ENCODE measurements around the gene POLE2.
A peak's percentile ranks its signal among the peaks of the same experiment; 100 is the strongest.
"Not testable (repeated sequence)": the region's sequence is repeated elsewhere in the genome, so short reads cannot be mapped to it uniquely, and the experiment has no call there.

The POLE2 gene

DNA sequence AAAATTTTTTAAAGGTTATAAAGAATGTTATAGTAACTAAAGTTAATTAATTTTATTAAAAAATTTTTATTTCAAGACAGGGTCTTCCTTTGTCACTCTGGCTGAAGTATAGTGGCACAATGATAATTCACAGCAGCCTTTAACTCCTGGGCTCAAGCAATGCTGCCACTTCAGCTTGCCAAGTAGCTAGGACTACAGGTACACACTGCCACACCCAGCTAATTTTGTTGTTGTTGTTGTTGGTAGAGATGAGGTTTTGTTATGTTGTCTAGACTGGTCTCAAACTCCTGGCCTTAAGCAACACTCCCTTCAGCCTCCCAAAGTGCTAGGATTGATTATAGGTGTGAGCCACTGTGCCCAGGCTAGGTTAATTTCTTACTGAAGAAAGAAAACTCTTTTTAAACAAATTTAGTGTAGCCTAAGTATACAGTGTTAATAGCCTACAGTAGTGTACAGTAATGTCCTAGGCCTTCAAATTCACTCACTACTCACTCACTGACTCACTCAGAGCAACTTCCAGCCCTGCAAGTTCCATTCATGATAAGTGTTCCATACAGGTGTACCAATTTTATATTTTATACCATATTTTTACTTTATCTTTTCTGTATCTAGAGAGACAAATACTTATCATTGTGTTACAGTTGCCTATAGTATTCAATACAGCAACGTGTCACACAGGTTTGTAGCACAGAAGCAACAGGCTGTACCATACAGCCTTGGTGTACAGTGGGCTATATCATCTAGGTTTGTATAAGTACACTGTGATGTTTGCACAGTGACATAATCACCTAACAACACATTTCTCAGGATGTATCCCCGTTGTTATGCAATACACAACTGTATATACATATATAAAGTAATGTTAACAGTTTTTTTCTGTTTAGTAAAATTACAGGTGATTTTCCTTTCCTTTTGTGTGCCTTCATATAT lies 28.2 kb downstream of the POLE2 start:
- DNase-seq (ENCODE audit: low read depth), result no peak

DNA sequence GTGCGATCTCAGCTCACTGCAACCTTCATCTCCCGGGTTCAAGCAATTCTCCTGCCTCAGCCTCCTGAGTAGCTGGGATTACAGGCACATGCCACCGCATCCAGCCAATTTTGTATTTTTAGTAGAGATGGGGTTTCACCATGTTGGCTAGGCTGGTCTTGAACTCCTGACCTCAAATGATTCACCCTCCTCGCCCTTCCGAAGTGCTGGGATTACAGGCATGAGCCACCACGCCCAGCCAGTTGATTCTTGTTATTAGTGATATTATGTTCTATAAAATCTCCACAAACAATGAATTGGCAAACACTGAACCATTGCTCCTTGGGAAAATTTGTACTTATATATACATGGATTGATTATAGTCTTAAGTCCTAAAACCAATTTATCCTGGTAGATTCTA lies 30.5 kb downstream of the POLE2 start:
- DNase-seq (ENCODE audit: low read depth), result not testable (repeated sequence)

DNA sequence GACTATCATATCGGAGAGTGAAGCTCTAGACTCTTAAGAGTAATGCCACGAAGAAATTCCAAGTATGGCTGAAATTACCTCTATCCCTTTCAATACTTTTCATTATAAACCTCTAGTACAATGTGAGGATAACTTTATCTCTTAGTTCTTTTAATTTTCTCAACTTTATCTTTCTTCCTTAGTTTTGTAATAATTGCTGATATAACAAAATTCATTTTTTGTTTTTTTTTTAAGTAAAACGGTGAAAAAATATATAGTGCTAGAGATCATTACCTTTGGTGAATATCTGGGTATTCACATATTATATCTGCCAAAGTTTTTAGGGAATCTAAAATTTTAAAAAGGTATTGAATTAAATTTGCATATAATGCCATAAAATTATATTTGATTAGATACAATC lies 33.5 kb downstream of the POLE2 start:
- DNase-seq (ENCODE audit: low read depth), result no peak

DNA sequence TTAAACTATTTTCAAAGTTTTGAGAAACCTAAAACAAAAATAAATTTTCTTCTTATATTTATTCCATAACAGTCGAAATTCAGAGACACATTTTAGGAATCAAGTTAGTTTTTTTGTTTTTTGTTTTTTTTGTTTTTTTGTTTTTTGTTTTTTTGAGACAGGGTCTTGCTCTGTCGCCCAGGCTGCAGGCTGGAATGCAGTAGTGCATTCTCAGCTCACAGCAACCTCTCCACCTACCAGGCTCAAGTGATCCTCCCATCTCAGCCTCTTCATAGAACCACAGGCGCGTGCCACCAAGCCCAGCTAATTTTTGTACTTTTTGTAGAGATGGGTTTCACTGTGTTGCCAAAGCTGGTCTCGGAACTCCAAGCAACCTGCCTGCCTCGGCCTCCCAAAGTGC lies 34.5 kb downstream of the POLE2 start:
- DNase-seq (ENCODE audit: low read depth), result no peak

DNA sequence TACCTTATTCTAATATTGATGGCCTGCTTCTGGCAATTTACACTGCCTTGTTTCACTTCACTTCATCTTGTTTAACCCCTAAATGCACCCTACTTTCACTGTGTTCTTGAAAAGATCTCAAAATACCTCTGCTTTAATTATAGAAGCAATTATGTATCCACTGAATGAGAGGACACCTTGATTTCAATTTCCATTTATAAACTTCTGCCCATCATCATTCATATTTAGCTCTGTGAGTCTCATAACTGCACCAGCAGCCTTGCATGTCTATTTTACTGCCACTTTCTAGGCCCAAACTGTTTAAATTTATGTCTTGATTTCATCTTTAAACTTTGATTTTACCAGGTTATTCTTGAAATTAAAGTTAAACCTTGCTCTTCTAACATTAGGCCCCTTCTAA lies 45.9 kb downstream of the POLE2 start:
- DNase-seq (ENCODE audit: low read depth), result no peak

DNA sequence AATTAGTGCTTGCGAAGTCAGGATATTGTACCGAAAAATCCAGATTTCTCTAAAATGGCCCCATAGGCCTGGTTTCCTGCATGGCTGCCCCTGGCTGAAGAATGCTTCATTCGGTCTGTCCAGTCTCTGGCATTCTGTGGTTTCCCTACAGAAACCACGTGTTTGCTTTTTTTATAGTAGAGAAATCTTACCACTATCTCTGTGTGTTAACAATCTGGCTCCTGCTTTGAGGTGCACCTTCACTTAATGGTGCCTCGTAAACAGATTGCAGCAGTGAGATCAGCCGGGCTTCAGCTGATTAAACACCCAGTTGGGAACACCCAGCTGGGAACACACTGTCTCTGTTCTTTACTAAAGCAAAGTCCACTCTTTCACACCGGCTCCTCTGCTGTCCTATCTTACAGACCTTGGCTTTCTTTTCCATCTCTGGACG lies 46.3 kb downstream of the POLE2 start:
- no peak for DNase-seq (ENCODE audit: low read depth)

DNA sequence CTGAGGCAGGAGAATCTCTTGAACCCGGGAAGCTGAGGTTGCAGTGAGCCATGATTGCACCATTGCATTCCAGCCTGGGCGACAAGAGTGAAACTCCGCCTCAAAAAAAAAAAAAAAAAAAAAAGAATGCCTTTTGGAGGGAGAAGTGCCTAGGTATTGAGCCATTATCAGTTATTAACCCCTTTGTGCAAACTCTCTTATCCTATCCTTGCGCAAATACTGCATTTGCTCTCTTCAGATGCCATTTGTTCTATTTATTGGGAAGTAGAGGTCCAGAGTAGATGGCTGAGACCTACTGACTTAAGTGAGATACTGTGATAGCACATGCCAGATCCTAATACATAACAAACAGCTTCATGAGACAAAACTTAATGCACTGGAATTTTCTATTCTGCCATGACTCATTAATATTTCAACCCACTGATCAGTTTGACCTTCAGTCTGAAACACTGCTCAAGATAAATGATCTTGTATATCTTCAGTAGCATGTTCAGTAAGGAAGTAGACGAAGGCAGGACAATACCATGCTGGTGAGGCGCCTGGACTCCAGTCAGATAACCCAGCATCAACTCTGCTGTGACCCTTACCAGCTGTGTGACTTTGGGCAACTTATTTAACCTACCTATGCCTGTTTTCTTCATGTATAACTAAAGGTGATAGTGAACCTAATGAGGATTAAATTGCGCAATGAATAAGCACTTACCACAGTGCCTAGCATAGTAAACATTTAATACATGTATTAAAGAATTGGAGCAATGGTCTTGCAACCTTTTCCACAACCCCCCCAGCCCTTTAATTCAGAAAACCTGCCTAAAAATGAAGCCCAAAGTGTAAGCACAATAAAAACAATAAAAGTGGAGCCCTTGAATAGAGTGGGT lies 47.2 kb downstream of the POLE2 start:
- no peak for DNase-seq (ENCODE audit: low read depth)

DNA sequence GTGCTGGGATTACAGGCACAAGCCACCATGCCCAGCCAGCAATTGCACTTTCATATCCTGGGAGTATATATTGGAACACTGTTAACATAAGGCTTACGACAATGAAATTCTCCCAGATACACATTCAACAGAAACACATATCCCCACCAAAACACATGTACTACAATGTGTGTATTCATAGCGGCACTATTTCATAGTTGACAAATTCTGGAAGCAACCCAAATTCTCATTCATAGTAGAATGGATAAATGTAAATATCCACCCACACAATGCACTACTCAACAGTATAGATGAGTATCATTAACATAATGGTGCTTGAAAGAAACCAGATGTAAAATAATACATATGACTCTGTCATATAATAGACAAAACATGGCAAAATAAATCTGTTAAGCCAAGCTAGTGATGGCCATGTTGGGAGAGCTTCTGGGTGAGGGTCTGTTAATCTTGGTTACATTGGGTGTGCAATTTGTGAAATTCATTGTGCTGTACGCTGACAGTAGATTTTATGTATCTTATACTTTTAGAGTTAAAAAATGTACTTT lies 50.4 kb downstream of the POLE2 start:
- no peak for DNase-seq (ENCODE audit: low read depth)

DNA sequence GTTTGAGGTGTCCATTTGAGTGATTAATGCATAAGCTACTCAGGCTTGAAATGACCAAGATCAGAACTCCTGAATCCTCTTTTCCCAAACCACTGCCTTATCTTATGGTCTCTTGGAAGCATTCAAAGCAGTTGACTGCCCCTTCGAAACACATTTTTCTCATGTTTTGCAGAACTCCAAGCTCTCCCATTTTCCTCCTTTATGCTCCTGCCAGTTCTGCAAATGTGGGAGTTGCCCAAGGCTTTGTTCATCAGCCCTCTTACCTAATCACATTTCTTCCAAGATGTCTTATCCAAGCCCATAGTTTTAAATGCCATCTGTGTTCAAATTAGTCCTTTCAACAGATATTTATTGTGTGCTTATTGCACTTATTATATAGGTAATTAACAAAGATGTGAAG lies 51.1 kb downstream of the POLE2 start:
- DNase-seq (ENCODE audit: low read depth), result no peak

DNA sequence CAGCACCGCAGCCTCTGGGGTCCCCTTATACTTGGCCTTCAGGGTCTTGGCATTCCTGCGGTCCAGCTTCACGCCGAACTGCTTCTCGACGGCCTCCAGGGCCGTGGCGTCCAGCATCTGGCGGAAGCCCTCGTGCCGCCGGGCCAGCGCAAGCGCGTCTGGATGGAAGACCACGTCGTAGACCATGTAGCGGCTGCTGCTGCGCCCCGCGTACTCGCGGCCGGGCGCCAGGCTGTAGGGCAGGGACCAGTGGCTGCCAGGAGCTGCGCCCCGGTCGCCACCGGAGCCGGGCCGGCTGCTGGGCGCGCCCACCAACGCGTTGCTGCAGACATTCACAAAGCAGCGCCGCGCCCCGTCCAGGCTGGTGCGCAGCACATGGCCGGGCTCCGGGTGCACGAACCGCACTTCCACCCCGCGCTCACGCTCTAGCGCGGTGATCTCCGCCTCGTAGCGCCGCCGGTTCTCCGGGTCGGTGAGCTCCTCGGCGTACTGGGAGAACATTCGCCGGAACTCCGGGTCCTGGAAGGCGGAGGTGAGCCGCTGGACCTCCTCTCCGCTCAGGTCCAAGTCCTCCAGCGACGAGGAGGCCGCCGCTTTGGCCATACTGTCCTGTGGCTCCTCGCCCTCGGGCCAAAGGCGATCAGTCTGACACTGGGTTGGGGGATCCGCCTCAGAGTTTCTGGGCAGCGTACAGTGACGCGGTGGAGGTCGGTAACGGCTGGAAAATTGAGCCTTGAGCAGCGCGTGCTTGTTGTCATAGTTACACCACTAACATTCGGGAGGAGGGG lies 53.3 kb downstream of the POLE2 start, which contains the start of gene DNAAF2:
TSS of gene DNAAF2 (minus strand) at position 698 of the 788 bp plus-strand sequence. CDS start at position 603, 95 bp downstream.
- peak; percentile 64 for DNase-seq (ENCODE audit: low read depth)

DNA sequence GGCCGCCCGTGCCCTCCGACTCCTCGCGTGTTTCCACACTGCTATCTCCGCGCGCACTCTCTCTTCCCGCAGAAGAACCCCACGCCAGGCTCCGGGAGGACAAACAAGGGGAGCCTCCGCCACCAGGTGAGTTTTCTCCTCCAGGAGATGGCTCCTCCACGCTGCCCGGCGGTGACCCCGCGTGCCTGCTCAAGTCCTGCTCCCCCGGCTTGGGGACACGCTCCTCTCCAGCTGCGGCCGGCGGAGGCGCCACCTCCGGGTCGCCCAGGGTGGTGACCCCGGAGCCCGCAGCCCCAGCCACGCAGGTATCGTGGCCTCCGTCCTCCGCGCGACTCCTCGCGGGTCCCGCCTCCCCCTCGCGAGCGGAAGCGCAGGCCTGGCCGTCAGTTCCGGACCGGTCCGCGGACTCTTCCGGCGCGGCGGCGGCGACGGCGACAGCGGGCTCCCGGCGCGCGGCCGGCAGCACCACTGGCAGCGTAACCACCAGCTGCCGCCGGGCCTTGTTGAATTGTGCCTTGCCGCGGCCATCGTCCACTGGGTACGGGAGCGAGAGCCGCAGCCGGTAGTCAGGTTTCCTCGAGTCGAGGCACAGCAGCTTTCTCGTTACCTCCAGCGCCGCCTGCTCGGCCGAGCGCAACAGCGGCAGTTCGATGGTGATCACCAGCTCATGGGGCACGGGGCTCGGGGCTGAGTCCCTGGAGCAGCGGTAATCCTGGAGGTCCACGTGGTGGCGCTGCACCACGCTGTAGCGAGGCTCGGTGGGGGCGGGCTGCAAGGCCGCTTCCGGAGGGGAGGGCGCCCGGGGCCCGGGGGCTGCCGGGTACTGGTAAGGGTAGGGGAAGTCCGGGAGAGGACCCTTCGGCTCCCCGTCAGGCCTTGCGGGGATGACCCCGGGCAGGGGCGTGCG lies 54.1 kb downstream of the POLE2 start:
- peak; percentile 80 for DNase-seq (ENCODE audit: low read depth)

DNA sequence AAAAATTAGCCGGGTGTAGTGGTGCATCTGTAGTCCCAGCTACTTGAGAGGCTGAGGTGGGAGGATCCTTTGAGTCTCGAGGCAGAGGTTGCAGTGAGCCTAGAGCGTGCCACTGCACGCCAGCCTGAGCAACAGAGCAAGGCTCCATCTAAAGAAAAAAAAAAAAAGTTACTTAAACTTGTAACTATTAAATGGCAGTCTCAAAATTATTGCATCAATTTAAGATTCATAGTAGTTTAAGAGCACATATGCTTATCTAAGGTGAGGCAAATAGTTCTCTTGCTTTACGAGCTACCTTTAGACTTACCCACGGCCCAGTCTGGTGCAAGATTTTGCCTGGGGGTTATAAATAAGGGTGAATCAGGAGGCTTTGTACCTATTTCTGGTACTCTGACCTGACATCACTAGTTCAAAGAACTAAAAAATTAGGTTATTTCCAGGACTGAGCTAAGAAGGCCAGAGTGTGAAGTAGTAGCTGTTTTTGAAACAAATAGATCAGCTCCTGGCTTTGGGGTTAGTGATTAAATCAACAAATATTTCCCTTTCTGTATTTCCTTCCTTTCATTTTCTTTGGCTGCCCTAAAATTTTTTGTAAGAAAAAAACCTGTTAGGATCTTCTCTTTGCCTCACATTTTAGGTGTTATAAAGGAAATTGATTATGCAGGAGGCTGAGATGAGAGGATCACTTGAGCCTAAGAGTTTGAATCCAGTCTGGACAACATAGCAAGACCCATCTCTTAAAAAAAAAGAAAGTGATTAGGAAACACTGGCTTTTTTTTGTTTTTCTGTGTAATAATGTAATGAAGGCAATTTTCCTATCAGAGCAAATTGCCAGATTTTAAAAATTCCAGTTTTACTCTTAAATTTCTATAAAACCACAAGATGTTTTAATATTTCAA lies 63.8 kb downstream of the POLE2 start:
- DNase-seq (ENCODE audit: low read depth), result no peak

DNA sequence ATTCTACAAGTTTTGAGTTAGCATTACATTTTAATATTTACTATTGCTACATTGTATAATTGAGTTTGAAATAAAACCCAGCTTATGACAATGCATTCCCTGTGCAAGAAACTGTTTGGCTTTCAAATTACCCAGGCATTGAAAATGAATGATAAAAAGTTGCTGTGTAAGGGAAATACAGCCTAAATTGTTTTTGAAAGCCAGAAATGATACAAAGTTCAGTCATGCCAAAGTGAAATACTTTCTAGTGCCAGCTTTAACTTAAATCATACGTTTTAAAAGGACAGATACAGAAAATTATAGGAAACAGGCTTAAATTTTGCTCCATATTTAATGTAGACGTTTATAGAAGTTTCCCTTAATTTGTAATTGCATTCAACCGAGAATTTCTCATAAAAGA lies 64.6 kb downstream of the POLE2 start:
- no peak for DNase-seq (ENCODE audit: low read depth)

DNA sequence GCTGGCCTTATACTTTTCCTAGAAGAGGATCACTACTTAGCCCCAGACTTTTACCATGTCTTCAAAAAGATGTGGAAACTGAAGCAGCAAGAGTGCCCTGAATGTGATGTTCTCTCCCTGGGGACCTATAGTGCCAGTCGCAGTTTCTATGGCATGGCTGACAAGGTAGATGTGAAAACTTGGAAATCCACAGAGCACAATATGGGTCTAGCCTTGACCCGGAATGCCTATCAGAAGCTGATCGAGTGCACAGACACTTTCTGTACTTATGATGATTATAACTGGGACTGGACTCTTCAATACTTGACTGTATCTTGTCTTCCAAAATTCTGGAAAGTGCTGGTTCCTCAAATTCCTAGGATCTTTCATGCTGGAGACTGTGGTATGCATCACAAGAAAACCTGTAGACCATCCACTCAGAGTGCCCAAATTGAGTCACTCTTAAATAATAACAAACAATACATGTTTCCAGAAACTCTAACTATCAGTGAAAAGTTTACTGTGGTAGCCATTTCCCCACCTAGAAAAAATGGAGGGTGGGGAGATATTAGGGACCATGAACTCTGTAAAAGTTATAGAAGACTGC lies 65.9 kb downstream of the POLE2 start:
- no peak for DNase-seq (ENCODE audit: low read depth)

DNA sequence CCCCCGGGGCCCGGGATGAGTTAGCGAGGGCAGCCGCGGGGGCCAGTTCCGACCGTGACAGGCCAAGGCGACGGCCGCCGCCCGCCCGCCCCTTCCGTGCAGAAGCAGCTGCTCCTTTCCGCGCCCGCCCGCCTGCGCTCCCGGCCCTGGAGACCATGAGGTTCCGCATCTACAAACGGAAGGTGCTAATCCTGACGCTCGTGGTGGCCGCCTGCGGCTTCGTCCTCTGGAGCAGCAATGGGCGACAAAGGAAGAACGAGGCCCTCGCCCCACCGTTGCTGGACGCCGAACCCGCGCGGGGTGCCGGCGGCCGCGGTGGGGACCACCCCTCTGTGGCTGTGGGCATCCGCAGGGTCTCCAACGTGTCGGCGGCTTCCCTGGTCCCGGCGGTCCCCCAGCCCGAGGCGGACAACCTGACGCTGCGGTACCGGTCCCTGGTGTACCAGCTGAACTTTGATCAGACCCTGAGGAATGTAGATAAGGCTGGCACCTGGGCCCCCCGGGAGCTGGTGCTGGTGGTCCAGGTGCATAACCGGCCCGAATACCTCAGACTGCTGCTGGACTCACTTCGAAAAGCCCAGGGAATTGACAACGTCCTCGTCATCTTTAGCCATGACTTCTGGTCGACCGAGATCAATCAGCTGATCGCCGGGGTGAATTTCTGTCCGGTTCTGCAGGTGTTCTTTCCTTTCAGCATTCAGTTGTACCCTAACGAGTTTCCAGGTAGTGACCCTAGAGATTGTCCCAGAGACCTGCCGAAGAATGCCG lies 66.7 kb downstream of the POLE2 start:
- no peak for DNase-seq (ENCODE audit: low read depth)

DNA sequence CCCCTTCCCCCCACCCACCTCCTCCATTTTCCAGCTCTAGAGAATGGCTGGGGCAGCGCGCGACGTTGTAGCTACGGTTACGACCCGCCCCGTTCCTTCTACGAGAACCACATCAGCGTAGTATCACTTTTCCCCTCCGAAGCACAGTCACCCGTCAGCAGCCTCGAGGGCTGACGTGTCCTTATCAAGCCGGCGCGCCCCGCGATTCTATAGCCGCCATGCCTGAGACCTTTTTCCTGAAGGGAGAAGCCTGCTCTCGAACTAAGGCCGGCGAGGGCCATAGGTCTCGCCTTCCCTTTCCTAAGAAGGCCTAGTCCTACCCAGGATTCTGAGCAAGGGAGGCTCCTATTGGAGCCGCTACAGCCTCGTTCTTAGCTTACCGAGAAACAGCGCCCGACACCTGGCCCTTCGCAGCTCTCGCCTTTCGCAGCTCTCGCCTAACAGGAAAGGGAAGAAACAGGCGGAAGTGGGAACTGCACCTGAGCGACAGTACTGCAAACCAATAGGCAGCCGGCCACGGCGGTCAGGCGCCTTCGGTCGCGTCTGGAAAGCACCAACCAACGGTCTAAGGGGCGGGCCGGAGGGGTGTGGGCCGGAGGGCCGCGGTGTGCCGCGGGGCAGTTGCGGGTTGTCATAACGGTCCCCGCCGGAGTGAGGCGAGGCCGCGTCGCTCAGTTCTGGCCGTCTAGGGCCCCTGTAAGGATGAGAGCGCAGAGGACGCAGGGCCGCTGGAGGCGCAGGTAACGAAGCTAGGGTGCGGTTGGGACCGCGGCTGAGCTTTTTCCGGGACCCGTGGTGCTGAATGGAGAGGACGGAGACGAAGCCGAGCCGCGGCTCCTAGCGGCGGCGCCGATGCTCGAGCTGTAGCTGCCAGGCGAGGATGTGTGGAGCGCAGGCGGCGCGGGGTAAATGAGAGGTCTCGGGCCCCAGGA lies 67.6 kb downstream of the POLE2 start, which contains the start of the genes MGAT2 and RPL36AL:
TSS of gene MGAT2 (plus strand) at position 618 of the 932 bp plus-strand sequence. CDS start 470 bp downstream, outside the sequence.
TSS of gene RPL36AL (minus strand) at position 445 of the 932 bp plus-strand sequence. CDS start 1,522 bp downstream, outside the sequence.
- peak; percentile 96 for DNase-seq (ENCODE audit: low read depth)

DNA sequence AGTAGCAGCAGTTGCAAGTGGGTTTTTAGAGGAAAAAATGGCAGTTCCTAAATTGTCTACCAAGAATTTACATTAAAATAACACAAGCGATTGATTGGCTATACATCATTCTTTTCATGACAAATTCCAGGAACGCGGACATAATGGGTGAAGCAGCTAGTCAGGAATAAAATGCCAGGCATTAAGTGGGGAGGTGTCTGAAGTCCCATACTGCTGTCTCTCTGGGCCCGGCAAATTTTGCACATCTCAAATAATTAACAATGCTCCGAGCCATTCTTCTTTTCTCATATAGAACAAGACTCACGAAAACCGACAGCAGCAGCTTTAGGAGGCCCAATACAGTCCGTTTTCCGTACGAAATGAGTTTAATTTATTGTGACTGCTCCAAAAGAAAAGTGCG lies 68.3 kb downstream of the POLE2 start:
- DNase-seq (ENCODE audit: low read depth), result no peak
